K562 (cell line): ENCODE data around the gene UBE2E2. TPM values are rescaled to one million over a fixed set of nuclear protein-coding genes. Genes with fewer than 3 reads are reported as not detected.
A peak's percentile ranks its signal among the peaks of the same experiment; 100 is the strongest.

ENCODE experiments used
- CC2D1A ChIP-seq: fragments of 450-650 bp; IDR thresholded peaks from 2 replicates; pipeline ENCODE4 v1.6.1; 2017; ENCODE audit warnings: mild to moderate bottlenecking
- DEAF1 ChIP-seq: fragments of 450-650 bp; formaldehyde crosslinking; IDR thresholded peaks from 2 replicates; pipeline ENCODE4 v1.4.0; 2020; ENCODE audit warnings: mild to moderate bottlenecking, moderate library complexity
- FOXJ2 ChIP-seq: fragments of 200-800 bp; sonication (Bioruptor generic); IDR thresholded peaks from 2 replicates; pipeline ENCODE4 v1.6.1; 2016; ENCODE audit warnings: missing genetic modification characterization, missing compliant biosample characterization
- HDGF ChIP-seq: fragments of 450-650 bp; IDR thresholded peaks from 2 replicates; pipeline ENCODE4 v1.6.1; 2016
- MCM5 ChIP-seq: fragments of 450-650 bp; IDR thresholded peaks from 2 replicates; pipeline ENCODE4 v1.6.1; 2016; ENCODE audit warnings: low read depth
- MITF ChIP-seq: IDR thresholded peaks from 2 replicates; pipeline ENCODE4 v1.6.1; 2014; ENCODE audit warnings: antibody characterized with exemption
- MTA1 ChIP-seq: fragments of 450-650 bp; IDR thresholded peaks from 2 replicates; pipeline ENCODE4 v1.6.1; 2017; ENCODE audit warnings: borderline replicate concordance
- NCOA2 ChIP-seq, 2 experiments: fragments of 450-650 bp; IDR thresholded peaks; 2 replicates each; pipeline ENCODE4 v1.6.1; 2018; ENCODE audit warnings: mild to moderate bottlenecking in 2 of 2, moderate library complexity in 1 of 2; ENCODE audit not compliant: partially characterized antibody in 2 of 2
- NR2F6 ChIP-seq: fragments of 450-650 bp; formaldehyde crosslinking; IDR thresholded peaks from 2 replicates; pipeline ENCODE4 v1.4.0; 2020; ENCODE audit warnings: mild to moderate bottlenecking
- RBFOX2 ChIP-seq: fragments of 200-400 bp; formaldehyde crosslinking; IDR thresholded peaks from 2 replicates; pipeline ENCODE4 v1.6.1; 2017; ENCODE audit warnings: low read depth, mild to moderate bottlenecking, low read length, moderate library complexity
- SREBF1 ChIP-seq: fragments of 150-350 bp; IDR thresholded peaks from 2 replicates; pipeline ENCODE4 v1.6.1; 2014; ENCODE audit warnings: antibody characterized with exemption, low read depth, low read length, borderline replicate concordance
- STAT5A ChIP-seq: IDR thresholded peaks from 2 replicates; pipeline ENCODE4 v1.6.1; 2012; ENCODE audit warnings: low read length, inconsistent platforms, borderline replicate concordance
- TEAD4 ChIP-seq, 2 experiments: sonication (generic) in 1 of 2; formaldehyde crosslinking in 1 of 2; IDR thresholded peaks; 2 replicates each; pipeline versions ENCODE4 v1.6.1 to v1.8.0; 2012 to 2022; ENCODE audit warnings: borderline replicate concordance in 1 of 2, inconsistent platforms in 1 of 2, low read length in 1 of 2, mild to moderate bottlenecking in 1 of 2, missing genetic modification reagents in 1 of 2
- ZFPM2 ChIP-seq: fragments of 250-450 bp; sonication (Bioruptor Pico); IDR thresholded peaks from 2 replicates; pipeline ENCODE4 v1.5.1; 2022; ENCODE audit warnings: mild to moderate bottlenecking
- ZNF274 ChIP-seq: IDR thresholded peaks from 2 replicates; pipeline ENCODE4 v1.6.1; 2011; ENCODE audit warnings: low read depth, mild to moderate bottlenecking, low read length, moderate library complexity, borderline replicate concordance
- ZNF318 ChIP-seq, 2 experiments: fragments of 450-650 bp; IDR thresholded peaks; 2 replicates each; pipeline ENCODE4 v1.6.1; 2016; ENCODE audit warnings: mild to moderate bottlenecking in 2 of 2, borderline replicate concordance in 1 of 2, low read depth in 1 of 2, moderate library complexity in 1 of 2
- ZNF695 ChIP-seq: fragments of 450-650 bp; formaldehyde crosslinking; IDR thresholded peaks from 2 replicates; pipeline ENCODE4 v1.4.0; 2020; ENCODE audit warnings: mild to moderate bottlenecking, moderate library complexity
- polyA plus RNA-seq, 8 experiments: library from polyadenylated mRNA; depleted of rRNA in 4 of 8; stranded (reverse) in 5 of 8; unstranded in 3 of 8; fragments of >200 nt; fragmentation: Nextera tagmentation in 2 of 8; fragmentation: Illumina TruSeq in 1 of 8; extraction: Ambion mirVana in 2 of 8; extraction: Trizol in 1 of 8; gene quantifications; 2 replicates each; pipeline versions ENCODE4 v1.2.1 to v1.2.3, GENCODE V29; 2011 to 2014; ENCODE audit warnings: inconsistent platforms in 1 of 8, missing spikeins in 1 of 8
- total RNA-seq, 7 experiments: library from RNA; depleted of rRNA in 6 of 7; stranded (reverse); fragments of >200 nt in 6 of 7; fragmentation: Illumina TruSeq in 2 of 7; extraction: Trizol in 2 of 7; gene quantifications; 2 replicates each; pipeline versions ENCODE4 v1.2.1 to v1.2.3, GENCODE V29; 2011 to 2021; ENCODE audit warnings: low replicate concordance in 1 of 7

The UBE2E2 gene
- total and polyA plus RNA-seq, 9 of the 15 experiments (the other 6 are each of a cell fraction or from before 2014, with no cell fraction given): 0.22 to 5.1 (median 1.9) TPM

GRCh38 chr3:23202921-23203707, at the start of gene UBE2E2 (continued):
- no peak for TF ChIP-seq DEAF1
- no peak for TF ChIP-seq ZNF695 (CRISPR knock-in tag)
- TF ChIP-seq CC2D1A: no peak
- TF ChIP-seq TEAD4 (IDR thresholded peaks at IDR 0.05; ENCODE audit: low read length): no peak
- no peak for TF ChIP-seq TEAD4 (CRISPR knock-in tag; IDR thresholded peaks at IDR 0.05; ENCODE audit: borderline replicate concordance)
- TF ChIP-seq MITF: no peak
- TF ChIP-seq SREBF1: no peak
- TF ChIP-seq NCOA2 (IDR thresholded peaks at IDR 0.05; ENCODE audit: partially characterized antibody in 2 of 2): no peak
- no peak for TF ChIP-seq ZFPM2 (CRISPR knock-in tag)
- TF ChIP-seq ZNF274: no peak
- no peak for TF ChIP-seq NR2F6
- TF ChIP-seq STAT5A: no peak
- TF ChIP-seq FOXJ2 (tag): no peak
- TF ChIP-seq RBFOX2: peak; percentile 69
- TF ChIP-seq MTA1: no peak
- no peak for TF ChIP-seq MCM5
- TF ChIP-seq HDGF: no peak
- no peak for TF ChIP-seq ZNF318 (IDR thresholded peaks at IDR 0.05; ENCODE audit: borderline replicate concordance in 1 of 2, low read depth in 1 of 2)
